GM12878 (cell line): ENCODE measurements around the gene OXCT2. TPM values are rescaled to one million over a fixed set of nuclear protein-coding genes. Genes with fewer than 3 reads are reported as not detected.

ENCODE experiments used
- BRCA1 ChIP-seq: IDR thresholded peaks from 2 replicates; pipeline ENCODE4 v1.6.1; 2011; ENCODE audit warnings: low read depth, low read length, improper control_type of control experiment
- CBFB ChIP-seq: IDR thresholded peaks from 2 replicates; pipeline ENCODE4 v1.6.1; 2016; ENCODE audit warnings: antibody characterized with exemption, low read depth
- DPF2 ChIP-seq: fragments of 450-650 bp; IDR thresholded peaks from 2 replicates; pipeline ENCODE4 v1.6.1; 2017; ENCODE audit warnings: mild to moderate bottlenecking
- FOXM1 ChIP-seq: IDR thresholded peaks from 2 replicates; pipeline ENCODE4 v1.6.1; 2012; ENCODE audit warnings: low read depth, mild to moderate bottlenecking, inconsistent platforms, low read length, moderate library complexity
- IKZF2 ChIP-seq, 2 experiments: fragments of 450-650 bp; IDR thresholded peaks; 2 replicates each; pipeline ENCODE4 v1.6.1; 2017; ENCODE audit warnings: mild to moderate bottlenecking in 2 of 2, moderate library complexity in 2 of 2
- MXI1 ChIP-seq: fragments of 150-350 bp; IDR thresholded peaks from 2 replicates; pipeline ENCODE4 v1.6.1; 2011; ENCODE audit warnings: low read depth, mild to moderate bottlenecking, inconsistent platforms, low read length, improper control_type of control experiment
- MYC ChIP-seq: IDR thresholded peaks from 2 replicates; pipeline ENCODE4 v1.6.1; 2011; ENCODE audit warnings: mild to moderate bottlenecking, low read length, moderate library complexity, inconsistent platforms; ENCODE audit not compliant: insufficient read depth, insufficient replicate concordance, insufficient read length, severe bottlenecking
- NFIC ChIP-seq: IDR thresholded peaks from 2 replicates; pipeline ENCODE4 v1.6.1; 2012; ENCODE audit warnings: low read depth, mild to moderate bottlenecking, inconsistent platforms, low read length, moderate library complexity
- NR2F1 ChIP-seq: fragments of 450-650 bp; conservative IDR thresholded peaks from 2 replicates; pipeline ENCODE4 v1.6.1; 2017; ENCODE audit warnings: mild to moderate bottlenecking
- PAX8 ChIP-seq: fragments of 450-650 bp; IDR thresholded peaks from 2 replicates; pipeline ENCODE4 v1.6.1; 2017; ENCODE audit warnings: mild to moderate bottlenecking, moderate library complexity
- RAD21 ChIP-seq: IDR thresholded peaks from 2 replicates; pipeline ENCODE4 v1.6.1; 2011; ENCODE audit warnings: mild to moderate bottlenecking, low read depth, low read length, moderate library complexity; ENCODE audit not compliant: insufficient read depth
- SMC3 ChIP-seq: IDR thresholded peaks from 2 replicates; pipeline ENCODE4 v1.6.1; 2011; ENCODE audit warnings: low read length, improper control_type of control experiment, borderline replicate concordance
- SRF ChIP-seq, 2 experiments: IDR thresholded peaks; 2 replicates each; pipeline ENCODE4 v1.6.1; 2011; ENCODE audit warnings: low read depth in 2 of 2, low read length in 2 of 2, mild to moderate bottlenecking in 1 of 2, moderate library complexity in 1 of 2
- SUZ12 ChIP-seq: fragments of 200-600 bp; sonication (generic); IDR thresholded peaks from one replicate; pipeline ENCODE4 v1.6.1; 2018; ENCODE audit warnings: antibody characterized with exemption, mild to moderate bottlenecking; ENCODE audit not compliant: unreplicated experiment
- TARDBP ChIP-seq: IDR thresholded peaks from 2 replicates; pipeline ENCODE4 v1.6.1; 2016; ENCODE audit warnings: borderline replicate concordance
- TCF7 ChIP-seq: IDR thresholded peaks from 2 replicates; pipeline ENCODE4 v1.6.1; 2014; ENCODE audit warnings: antibody characterized with exemption, borderline replicate concordance
- YY1 ChIP-seq: IDR thresholded peaks from 2 replicates; pipeline ENCODE4 v1.6.1; 2011; ENCODE audit warnings: low read depth, mild to moderate bottlenecking, low read length
- polyA plus RNA-seq, 11 experiments: library from polyadenylated mRNA; depleted of rRNA in 4 of 11; unstranded in 6 of 11; stranded (reverse) in 5 of 11; fragments of >200 nt; fragmentation: Nextera tagmentation in 4 of 11; fragmentation: Illumina TruSeq in 1 of 11; extraction: Ambion mirVana in 4 of 11; extraction: Trizol in 1 of 11; gene quantifications; 1 replicate in 1 of 11; 2 replicates in 10 of 11; pipeline versions ENCODE4 v1.2.1 to v1.2.3, GENCODE V29; 2011 to 2016; ENCODE audit warnings: inconsistent platforms in 2 of 11, missing spikeins in 2 of 11, low read depth in 1 of 11
- total RNA-seq, 4 experiments: library from RNA; depleted of rRNA in 3 of 4; stranded (reverse); fragments of >200 nt in 3 of 4; fragmentation: Illumina TruSeq in 1 of 4; extraction: Trizol in 1 of 4; gene quantifications; 2 replicates each; pipeline versions ENCODE4 v1.2.1 to v1.2.3, GENCODE V29; 2013 to 2021
- TF ChIP-seq, protein P1 (sequence below): fragments of 450-650 bp; IDR thresholded peaks from 2 replicates; pipeline ENCODE4 v1.6.1; 2017; ENCODE audit warnings: mild to moderate bottlenecking, moderate library complexity
- TF ChIP-seq, protein P2 (sequence below): fragments of 150-350 bp; IDR thresholded peaks from 2 replicates; pipeline ENCODE4 v1.6.1; 2014; ENCODE audit warnings: mild to moderate bottlenecking, low read depth, low read length
- TF ChIP-seq, protein P3 (sequence below): IDR thresholded peaks from 2 replicates; pipeline ENCODE4 v1.6.1; 2012; ENCODE audit warnings: improper control_type of control experiment, low read depth, low read length; ENCODE audit not compliant: insufficient replicate concordance

The OXCT2 gene
- total and polyA plus RNA-seq, 10 of the 15 experiments (the other 5 are each of a cell fraction or from before 2014, with no cell fraction given) = 0.06 to 1.9 (median 0.59) TPM

DNA sequence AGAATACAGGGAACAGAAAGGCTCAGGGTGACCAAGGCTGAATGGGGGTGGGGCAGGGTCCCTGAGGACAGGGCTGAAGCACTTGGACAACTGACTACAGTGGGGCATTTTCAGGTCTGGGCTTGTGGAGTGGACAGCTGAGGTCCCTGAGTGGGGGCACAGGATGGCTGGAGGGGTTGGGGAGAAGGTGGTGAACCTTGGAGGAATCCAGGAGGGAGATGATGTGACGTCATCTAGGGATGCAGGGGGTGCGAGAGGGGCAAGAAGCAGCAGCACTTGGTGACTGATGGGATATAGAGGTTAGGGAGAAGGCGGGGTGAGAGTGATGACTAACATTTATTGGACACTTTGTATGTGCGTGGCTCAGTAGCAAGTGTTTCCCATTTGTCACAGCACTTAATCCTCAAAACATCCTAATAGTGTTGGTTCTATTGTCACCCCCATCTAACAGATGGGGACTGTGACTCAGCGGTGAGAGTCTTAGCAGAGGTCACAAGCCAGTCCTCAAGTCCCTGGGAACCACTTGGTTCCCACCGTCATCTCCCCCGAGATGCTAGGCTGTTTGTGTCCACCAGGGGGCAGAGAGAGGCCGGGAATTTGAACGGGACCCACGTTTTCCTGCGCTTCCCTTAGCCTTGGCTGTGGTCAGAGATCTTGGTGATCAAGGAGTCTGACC is 45.4 kb upstream of the OXCT2 start (continued):
- TF ChIP-seq SUZ12 = no peak
- TF ChIP-seq MYC = no peak
- TF ChIP-seq DPF2 = 0 out of 2 replicates have a peak, but pooled peaks have one; percentile 20
- TF ChIP-seq NFIC = no peak
- peak; percentile 87 for TF ChIP-seq RAD21
- no peak for TF ChIP-seq CBFB
- no peak for TF ChIP-seq TCF7
- TF ChIP-seq, protein P1, sequence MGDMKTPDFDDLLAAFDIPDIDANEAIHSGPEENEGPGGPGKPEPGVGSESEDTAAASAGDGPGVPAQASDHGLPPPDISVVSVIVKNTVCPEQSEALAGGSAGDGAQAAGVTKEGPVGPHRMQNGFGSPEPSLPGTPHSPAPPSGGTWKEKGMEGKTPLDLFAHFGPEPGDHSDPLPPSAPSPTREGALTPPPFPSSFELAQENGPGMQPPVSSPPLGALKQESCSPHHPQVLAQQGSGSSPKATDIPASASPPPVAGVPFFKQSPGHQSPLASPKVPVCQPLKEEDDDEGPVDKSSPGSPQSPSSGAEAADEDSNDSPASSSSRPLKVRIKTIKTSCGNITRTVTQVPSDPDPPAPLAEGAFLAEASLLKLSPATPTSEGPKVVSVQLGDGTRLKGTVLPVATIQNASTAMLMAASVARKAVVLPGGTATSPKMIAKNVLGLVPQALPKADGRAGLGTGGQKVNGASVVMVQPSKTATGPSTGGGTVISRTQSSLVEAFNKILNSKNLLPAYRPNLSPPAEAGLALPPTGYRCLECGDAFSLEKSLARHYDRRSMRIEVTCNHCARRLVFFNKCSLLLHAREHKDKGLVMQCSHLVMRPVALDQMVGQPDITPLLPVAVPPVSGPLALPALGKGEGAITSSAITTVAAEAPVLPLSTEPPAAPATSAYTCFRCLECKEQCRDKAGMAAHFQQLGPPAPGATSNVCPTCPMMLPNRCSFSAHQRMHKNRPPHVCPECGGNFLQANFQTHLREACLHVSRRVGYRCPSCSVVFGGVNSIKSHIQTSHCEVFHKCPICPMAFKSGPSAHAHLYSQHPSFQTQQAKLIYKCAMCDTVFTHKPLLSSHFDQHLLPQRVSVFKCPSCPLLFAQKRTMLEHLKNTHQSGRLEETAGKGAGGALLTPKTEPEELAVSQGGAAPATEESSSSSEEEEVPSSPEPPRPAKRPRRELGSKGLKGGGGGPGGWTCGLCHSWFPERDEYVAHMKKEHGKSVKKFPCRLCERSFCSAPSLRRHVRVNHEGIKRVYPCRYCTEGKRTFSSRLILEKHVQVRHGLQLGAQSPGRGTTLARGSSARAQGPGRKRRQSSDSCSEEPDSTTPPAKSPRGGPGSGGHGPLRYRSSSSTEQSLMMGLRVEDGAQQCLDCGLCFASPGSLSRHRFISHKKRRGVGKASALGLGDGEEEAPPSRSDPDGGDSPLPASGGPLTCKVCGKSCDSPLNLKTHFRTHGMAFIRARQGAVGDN = peak; percentile 33; the same call in 1 of the 2 replicates
- no peak for TF ChIP-seq FOXM1
- peak; percentile 70 for TF ChIP-seq SMC3
- TF ChIP-seq IKZF2 (IDR thresholded peaks at IDR 0.05) = peak; percentile 51 to 57; a peak in 3 of 4 replicates
- TF ChIP-seq MXI1 = no peak
- TF ChIP-seq TARDBP = no peak
- TF ChIP-seq NR2F1 = peak; percentile 71
- no peak for TF ChIP-seq PAX8
- TF ChIP-seq, protein P2, sequence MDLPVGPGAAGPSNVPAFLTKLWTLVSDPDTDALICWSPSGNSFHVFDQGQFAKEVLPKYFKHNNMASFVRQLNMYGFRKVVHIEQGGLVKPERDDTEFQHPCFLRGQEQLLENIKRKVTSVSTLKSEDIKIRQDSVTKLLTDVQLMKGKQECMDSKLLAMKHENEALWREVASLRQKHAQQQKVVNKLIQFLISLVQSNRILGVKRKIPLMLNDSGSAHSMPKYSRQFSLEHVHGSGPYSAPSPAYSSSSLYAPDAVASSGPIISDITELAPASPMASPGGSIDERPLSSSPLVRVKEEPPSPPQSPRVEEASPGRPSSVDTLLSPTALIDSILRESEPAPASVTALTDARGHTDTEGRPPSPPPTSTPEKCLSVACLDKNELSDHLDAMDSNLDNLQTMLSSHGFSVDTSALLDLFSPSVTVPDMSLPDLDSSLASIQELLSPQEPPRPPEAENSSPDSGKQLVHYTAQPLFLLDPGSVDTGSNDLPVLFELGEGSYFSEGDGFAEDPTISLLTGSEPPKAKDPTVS = no peak
- peak; percentile 47; the same call in 1 of the 2 replicates for TF ChIP-seq YY1
- no peak for TF ChIP-seq SRF (IDR thresholded peaks at IDR 0.05; ENCODE audit: low read depth in 2 of 2, low read length in 2 of 2)
- TF ChIP-seq, protein P3, sequence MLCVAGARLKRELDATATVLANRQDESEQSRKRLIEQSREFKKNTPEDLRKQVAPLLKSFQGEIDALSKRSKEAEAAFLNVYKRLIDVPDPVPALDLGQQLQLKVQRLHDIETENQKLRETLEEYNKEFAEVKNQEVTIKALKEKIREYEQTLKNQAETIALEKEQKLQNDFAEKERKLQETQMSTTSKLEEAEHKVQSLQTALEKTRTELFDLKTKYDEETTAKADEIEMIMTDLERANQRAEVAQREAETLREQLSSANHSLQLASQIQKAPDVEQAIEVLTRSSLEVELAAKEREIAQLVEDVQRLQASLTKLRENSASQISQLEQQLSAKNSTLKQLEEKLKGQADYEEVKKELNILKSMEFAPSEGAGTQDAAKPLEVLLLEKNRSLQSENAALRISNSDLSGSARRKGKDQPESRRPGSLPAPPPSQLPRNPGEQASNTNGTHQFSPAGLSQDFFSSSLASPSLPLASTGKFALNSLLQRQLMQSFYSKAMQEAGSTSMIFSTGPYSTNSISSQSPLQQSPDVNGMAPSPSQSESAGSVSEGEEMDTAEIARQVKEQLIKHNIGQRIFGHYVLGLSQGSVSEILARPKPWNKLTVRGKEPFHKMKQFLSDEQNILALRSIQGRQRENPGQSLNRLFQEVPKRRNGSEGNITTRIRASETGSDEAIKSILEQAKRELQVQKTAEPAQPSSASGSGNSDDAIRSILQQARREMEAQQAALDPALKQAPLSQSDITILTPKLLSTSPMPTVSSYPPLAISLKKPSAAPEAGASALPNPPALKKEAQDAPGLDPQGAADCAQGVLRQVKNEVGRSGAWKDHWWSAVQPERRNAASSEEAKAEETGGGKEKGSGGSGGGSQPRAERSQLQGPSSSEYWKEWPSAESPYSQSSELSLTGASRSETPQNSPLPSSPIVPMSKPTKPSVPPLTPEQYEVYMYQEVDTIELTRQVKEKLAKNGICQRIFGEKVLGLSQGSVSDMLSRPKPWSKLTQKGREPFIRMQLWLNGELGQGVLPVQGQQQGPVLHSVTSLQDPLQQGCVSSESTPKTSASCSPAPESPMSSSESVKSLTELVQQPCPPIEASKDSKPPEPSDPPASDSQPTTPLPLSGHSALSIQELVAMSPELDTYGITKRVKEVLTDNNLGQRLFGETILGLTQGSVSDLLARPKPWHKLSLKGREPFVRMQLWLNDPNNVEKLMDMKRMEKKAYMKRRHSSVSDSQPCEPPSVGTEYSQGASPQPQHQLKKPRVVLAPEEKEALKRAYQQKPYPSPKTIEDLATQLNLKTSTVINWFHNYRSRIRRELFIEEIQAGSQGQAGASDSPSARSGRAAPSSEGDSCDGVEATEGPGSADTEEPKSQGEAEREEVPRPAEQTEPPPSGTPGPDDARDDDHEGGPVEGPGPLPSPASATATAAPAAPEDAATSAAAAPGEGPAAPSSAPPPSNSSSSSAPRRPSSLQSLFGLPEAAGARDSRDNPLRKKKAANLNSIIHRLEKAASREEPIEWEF = no peak
- no peak for TF ChIP-seq BRCA1
